Neural crest cell (in vitro differentiated cells): Measurements from ENCODE around the gene SNED1. TPM values are rescaled to one million over a fixed set of nuclear protein-coding genes. Genes with fewer than 3 reads are reported as not detected.

Experiments used
- DNase-seq: peaks from one replicate; pipeline ENCODE4 v3.0.0; 2021; ENCODE audit warnings: low read depth, mixed read lengths, low spot score
- H3K27ac Mint-ChIP-seq: one replicate; pipeline ENCODE4 v1.8.0; 2021; ENCODE audit warnings: mild to moderate bottlenecking, mixed read lengths; ENCODE audit not compliant: unreplicated experiment
- H3K27me3 Mint-ChIP-seq: 2 replicates; pipeline ENCODE4 v1.8.0; 2021; ENCODE audit warnings: low read depth, mild to moderate bottlenecking, mixed read lengths
- H3K36me3 Mint-ChIP-seq: 2 replicates; pipeline ENCODE4 v1.8.0; 2021; ENCODE audit warnings: low read depth, mild to moderate bottlenecking, mixed read lengths
- H3K4me1 Mint-ChIP-seq: 2 replicates; pipeline ENCODE4 v1.8.0; 2021; ENCODE audit warnings: mixed read lengths
- H3K4me3 Mint-ChIP-seq: one replicate; pipeline ENCODE4 v1.8.0; 2021; ENCODE audit warnings: mild to moderate bottlenecking, mixed read lengths
- H3K9me3 Mint-ChIP-seq: 2 replicates; pipeline ENCODE4 v1.8.0; 2021; ENCODE audit warnings: mixed read lengths
- total RNA-seq: library from RNA; stranded (reverse); gene quantifications from 2 replicates; pipeline ENCODE4 v1.2.1, GENCODE V29; 2021
- TF ChIP-seq, protein P1 (sequence below): fragments of 200-600 bp; sonication (generic); conservative IDR thresholded peaks from 2 replicates; pipeline ENCODE4 v1.5.0; 2021; ENCODE audit warnings: antibody characterized with exemption, mild to moderate bottlenecking

The SNED1 gene
- total RNA-seq, 1 donor from 2014 or later, result 0.30 TPM

DNA sequence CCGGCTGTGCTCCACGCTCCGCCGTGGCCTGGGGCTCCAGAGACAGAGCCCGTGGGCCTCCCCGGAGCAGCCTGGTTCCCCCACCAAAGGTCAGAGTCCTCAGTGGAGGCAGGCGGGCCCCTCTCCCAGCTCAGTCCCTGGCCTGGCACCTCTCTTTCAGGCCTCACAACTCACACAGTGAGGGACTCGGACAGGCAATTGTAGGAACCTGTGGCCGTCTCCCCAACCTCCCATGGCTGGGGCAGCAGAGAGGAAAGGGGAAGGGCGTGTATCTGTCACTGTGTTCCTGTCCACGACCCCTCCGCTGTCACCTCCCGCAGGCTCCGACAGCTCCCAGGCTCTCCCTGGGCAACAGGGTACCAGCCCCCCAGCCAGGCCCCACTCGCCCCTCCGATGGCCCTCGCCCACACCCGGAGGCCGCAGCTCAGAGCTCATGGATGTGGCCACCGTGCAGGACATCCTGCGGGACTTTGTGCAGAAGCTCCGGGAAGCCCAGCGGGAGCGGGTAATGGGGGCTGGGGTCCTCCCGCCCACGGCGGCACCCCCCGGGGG, 32.4 kb upstream of the SNED1 start:
- H3K4me1 Mint-ChIP-seq, result no peaks in the 10 kb centered on the region
- H3K9me3 Mint-ChIP-seq, result no peaks in the 10 kb centered on the region
- no peaks in the 10 kb centered on the region for H3K27me3 Mint-ChIP-seq
- H3K4me3 Mint-ChIP-seq, result no peak overlapping the region
- no peak overlapping the region for H3K27ac Mint-ChIP-seq
- H3K36me3 Mint-ChIP-seq, result no peaks in the 10 kb centered on the region
- TF ChIP-seq, protein P1, sequence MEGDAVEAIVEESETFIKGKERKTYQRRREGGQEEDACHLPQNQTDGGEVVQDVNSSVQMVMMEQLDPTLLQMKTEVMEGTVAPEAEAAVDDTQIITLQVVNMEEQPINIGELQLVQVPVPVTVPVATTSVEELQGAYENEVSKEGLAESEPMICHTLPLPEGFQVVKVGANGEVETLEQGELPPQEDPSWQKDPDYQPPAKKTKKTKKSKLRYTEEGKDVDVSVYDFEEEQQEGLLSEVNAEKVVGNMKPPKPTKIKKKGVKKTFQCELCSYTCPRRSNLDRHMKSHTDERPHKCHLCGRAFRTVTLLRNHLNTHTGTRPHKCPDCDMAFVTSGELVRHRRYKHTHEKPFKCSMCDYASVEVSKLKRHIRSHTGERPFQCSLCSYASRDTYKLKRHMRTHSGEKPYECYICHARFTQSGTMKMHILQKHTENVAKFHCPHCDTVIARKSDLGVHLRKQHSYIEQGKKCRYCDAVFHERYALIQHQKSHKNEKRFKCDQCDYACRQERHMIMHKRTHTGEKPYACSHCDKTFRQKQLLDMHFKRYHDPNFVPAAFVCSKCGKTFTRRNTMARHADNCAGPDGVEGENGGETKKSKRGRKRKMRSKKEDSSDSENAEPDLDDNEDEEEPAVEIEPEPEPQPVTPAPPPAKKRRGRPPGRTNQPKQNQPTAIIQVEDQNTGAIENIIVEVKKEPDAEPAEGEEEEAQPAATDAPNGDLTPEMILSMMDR, result no peak
- no peak for DNase-seq

DNA sequence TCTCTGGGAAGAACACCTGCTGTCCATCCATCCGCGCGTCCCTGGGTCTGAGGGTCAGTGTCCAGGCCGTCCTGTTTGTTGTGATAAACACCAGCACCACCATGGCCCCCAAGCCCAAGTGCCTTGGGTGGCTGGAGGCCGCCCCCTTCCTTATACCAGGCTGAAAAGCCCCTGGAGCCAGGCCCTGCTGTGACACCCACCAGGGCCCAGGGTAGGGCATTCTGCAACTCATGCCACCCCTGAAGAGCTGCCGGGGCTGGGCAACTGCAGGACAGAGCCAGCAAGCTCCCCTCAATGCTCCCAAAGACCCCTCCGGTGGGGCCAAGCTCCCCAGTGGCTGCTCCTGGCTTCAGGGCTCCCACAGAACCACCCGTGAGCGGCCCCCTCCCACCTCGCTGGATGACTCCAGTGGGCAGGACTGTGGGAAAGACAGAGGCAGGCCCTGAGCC, 31.9 kb upstream of the SNED1 start:
- H3K27me3 Mint-ChIP-seq, result no peaks in the 10 kb centered on the region
- TF ChIP-seq, protein P1, result no peak
- H3K27ac Mint-ChIP-seq, result no peak overlapping the region
- no peaks in the 10 kb centered on the region for H3K9me3 Mint-ChIP-seq
- no peak for DNase-seq
- H3K4me1 Mint-ChIP-seq, result no peaks in the 10 kb centered on the region
- no peaks in the 10 kb centered on the region for H3K36me3 Mint-ChIP-seq
- no peak overlapping the region for H3K4me3 Mint-ChIP-seq

DNA sequence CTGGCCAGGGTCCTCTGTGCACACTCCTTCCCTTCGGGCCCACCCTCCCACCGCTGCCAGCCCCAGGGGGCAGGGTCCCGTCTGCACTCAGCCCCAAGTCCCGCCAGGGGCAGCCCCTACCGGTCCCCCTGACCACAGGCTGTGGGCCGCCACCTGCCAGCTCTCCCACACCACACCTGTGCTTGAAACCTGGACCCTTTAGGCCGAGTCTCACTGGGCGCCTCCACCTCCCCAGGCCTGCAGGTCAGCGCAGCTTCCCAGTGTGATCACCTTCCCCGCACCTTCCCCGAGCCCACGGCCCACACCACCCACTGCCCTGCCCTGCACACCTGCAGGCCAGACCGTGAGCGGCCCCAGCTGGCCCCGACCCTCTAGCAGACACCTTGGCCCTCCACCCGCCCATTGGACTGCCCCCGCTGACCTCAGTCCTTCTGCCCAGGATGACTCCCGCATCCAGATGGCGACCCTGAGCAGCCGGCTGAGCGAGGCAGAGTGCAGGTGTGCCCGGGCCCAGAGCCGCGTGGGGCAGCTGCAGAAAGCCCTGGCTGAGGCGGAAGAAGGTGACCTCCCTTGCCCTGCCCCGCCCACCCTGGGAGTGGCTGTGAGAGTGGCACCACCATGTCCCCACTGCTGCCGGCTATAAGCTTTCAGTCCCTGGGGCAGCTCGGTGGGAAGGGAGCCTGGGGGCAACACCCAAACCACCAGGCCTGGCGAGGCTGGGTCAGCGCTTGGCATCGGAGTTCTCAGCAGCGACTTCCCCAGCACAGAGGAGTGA, 31.3 kb upstream of the SNED1 start:
- DNase-seq, result no peak
- TF ChIP-seq, protein P1, result no peak
- Mint-ChIP-seq H3K4me1 (peaks cover 4% of the 10 kb centered on the region), H3K9me3 (no peaks in the 10 kb centered on the region), H3K36me3 (no peaks in the 10 kb centered on the region), H3K27ac (no peak overlapping the region), H3K27me3 (peaks cover 4% of the 10 kb centered on the region), H3K4me3 (no peak overlapping the region)

DNA sequence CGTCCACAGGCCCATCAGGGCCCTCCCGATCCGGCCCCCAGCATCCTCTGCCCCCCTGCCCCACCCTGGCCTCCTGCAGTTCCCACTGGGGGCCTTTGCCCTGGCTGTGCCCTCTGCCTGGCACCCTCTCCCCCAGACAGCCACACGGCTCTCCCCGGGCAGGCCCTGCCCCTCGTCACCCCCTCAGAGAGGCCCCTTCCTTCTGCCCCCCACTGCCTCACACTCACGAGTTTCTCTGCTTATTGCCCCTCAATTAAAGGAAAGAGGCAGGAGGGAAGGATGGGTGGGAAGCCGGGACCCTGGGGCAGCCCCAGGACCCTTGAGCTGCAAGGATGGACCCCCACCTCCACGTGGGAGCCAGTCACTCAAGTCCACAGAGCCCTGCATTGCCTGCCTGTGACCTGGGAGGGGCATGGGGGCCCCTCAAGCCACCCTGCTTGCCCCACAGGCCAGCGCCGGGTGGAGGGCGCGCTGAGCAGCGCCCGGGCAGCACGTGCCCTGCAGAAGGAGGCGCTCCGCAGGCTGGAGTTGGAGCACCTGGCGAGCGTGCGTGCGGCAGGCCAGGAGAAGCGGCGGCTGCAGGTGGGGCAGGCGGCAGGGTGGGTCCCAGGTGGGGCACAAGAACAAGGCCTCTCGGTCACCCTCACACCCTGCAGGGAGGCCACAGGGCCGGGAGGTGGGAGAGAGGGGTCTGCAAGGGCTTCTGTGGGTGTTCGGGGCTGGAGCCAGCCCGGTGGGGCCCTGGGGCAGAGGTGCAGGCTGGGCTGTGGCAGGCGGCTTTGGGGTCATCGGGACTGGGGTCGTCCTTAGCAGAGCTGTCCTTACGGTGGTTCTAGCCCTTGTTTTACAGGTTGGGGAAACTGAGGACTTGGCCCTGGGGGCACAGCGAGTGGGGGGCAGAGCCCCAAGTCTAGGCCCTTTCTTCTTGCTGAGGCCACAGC, 30.5 kb upstream of the SNED1 start:
- Mint-ChIP-seq H3K27me3 (peaks cover 7% of the 10 kb centered on the region), H3K27ac (no peak overlapping the region), H3K4me1 (peaks cover 4% of the 10 kb centered on the region), H3K36me3 (no peaks in the 10 kb centered on the region), H3K4me3 (no peak overlapping the region), H3K9me3 (no peaks in the 10 kb centered on the region)
- TF ChIP-seq, protein P1, result no peak
- DNase-seq, result no peak
